HG03378 (cell line): ENCODE results near the gene ATAD5.
"Not testable (repeated sequence)": the region's sequence is repeated elsewhere in the genome, so short reads cannot be mapped to it uniquely, and the experiment has no call there.

ENCODE experiments used
- ATAC-seq: cut with Tn5 transposase; IDR thresholded peaks from one replicate; pipeline ENCODE4 v1.9.1; 2021; ENCODE audit warnings: mild to moderate bottlenecking, moderate library complexity; ENCODE audit not compliant: unreplicated experiment

The ATAD5 gene

GRCh38 chr17:30821871-30822723 is 9.7 kb upstream of the ATAD5 start:
- no peak for ATAC-seq

GRCh38 chr17:30822919-30823318 is 8.8 kb upstream of the ATAD5 start:
- not testable (repeated sequence) for ATAC-seq

- ATAC-seq = no peak
Observed at GRCh38 chr17:30823421-30823820, 8.3 kb upstream of the ATAD5 start.

GRCh38 chr17:30824002-30824355 is 7.8 kb upstream of the ATAD5 start:
- ATAC-seq = no peak

GRCh38 chr17:30824356-30825145 is 7.2 kb upstream of the ATAD5 start, which contains the start of gene CRLF3:
TSS of gene CRLF3 (minus strand) at chr17:30824692. CDS start at chr17:30824651, 41 bp downstream.
- peak; percentile 39 for ATAC-seq

- no peak for ATAC-seq
Observed at GRCh38 chr17:30827082-30827481, 4.7 kb upstream of the ATAD5 start.

- ATAC-seq = no peak
Observed at GRCh38 chr17:30829022-30829421, 2.7 kb upstream of the ATAD5 start.

- peak; percentile 7 for ATAC-seq
Observed at GRCh38 chr17:30831257-30831656, 509 bp upstream of the ATAD5 start.

- ATAC-seq = no peak
Observed at GRCh38 chr17:30832438-30833124, 815 bp downstream of the ATAD5 start.

- no peak for ATAC-seq
Observed at GRCh38 chr17:30838202-30838807, 6.5 kb downstream of the ATAD5 start.

- ATAC-seq = no peak
Observed at GRCh38 chr17:30840771-30841170, 9.0 kb downstream of the ATAD5 start.

GRCh38 chr17:30848021-30848420 is 16.3 kb downstream of the ATAD5 start:
- no peak for ATAC-seq

- ATAC-seq = no peak
Observed at GRCh38 chr17:30854146-30854545, 22.4 kb downstream of the ATAD5 start.

- ATAC-seq = no peak
Observed at GRCh38 chr17:30858556-30859250, 26.9 kb downstream of the ATAD5 start.

GRCh38 chr17:30864636-30865035 is 32.9 kb downstream of the ATAD5 start:
- ATAC-seq = no peak

GRCh38 chr17:30869005-30869404 is 37.2 kb downstream of the ATAD5 start:
- no peak for ATAC-seq

GRCh38 chr17:30886187-30886586 is 54.4 kb downstream of the ATAD5 start:
- no peak for ATAC-seq

- ATAC-seq = no peak
Observed at GRCh38 chr17:30894236-30894635, 62.5 kb downstream of the ATAD5 start.

GRCh38 chr17:30897311-30897710 is 65.5 kb downstream of the ATAD5 start:
- no peak for ATAC-seq

GRCh38 chr17:30905742-30906100 is 74.0 kb downstream of the ATAD5 start:
- peak; percentile 18 for ATAC-seq
